ENCODE measurements around the gene KLRK1.

The KLRK1 gene

DNA sequence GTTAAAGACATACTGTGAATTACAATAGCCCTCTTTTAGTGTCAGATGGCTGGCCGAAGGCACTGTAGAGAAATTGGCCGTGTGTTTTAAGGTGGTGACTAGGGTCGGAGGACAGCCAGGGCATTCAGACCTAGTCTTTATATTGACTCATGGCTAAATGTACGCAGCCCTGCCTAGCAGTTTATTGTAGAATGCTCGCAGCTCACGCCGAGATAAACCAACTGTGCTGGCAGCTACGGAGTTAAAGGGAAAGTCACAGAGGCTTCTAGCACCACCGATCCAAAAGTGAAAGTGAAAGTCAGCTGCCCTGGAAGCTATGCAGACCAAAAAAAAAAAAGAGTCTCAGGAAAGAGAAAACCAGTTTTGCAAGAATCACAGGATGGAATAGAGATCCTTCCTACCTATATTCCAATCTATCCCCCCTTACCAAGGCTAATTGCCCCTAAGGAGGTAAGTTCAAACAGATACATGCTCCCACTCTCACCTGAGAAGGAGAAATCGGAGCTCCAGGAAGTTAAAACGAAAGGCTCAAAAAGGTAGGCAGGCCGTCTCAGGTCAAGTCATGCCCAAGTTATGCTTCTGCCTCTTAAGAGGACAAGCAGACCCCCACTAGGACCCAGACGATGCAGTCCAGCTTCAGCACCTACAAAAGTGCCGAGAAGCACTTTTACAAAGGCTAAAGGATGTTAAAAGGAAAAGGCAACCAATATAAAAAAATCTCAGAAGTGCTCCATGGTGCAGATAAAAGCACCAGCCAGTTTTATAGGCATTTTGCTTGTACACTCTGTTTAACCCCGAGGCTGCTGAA, 24.8 kb downstream of the KLRK1 start (continued):
- peak; percentile 10; the same call in 1 of the 2 replicates for TF ChIP-seq GFI1B (tag by site-specific recombination; IDR thresholded peaks at IDR 0.05)
- no peak for TF ChIP-seq ZNF19 (tag by site-specific recombination; IDR thresholded peaks at IDR 0.05; ENCODE audit: low read depth)
- TF ChIP-seq KLF10 (tag by site-specific recombination; IDR thresholded peaks at IDR 0.05) = peak; percentile 60
- peak; percentile 76 for TF ChIP-seq ZNF335 (tag by site-specific recombination; conservative IDR thresholded peaks at IDR 0.05)
- TF ChIP-seq, protein P1, sequence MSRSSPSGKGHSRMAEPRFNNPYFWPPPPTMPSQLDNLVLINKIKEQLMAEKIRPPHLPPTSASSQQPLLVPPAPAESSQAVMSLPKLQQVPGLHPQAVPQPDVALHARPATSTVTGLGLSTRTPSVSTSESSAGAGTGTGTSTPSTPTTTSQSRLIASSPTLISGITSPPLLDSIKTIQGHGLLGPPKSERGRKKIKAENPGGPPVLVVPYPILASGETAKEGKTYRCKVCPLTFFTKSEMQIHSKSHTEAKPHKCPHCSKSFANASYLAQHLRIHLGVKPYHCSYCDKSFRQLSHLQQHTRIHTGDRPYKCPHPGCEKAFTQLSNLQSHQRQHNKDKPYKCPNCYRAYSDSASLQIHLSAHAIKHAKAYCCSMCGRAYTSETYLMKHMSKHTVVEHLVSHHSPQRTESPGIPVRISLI (tag by site-specific recombination; IDR thresholded peaks at IDR 0.05) = peak; percentile 95
- TF ChIP-seq, protein P2, sequence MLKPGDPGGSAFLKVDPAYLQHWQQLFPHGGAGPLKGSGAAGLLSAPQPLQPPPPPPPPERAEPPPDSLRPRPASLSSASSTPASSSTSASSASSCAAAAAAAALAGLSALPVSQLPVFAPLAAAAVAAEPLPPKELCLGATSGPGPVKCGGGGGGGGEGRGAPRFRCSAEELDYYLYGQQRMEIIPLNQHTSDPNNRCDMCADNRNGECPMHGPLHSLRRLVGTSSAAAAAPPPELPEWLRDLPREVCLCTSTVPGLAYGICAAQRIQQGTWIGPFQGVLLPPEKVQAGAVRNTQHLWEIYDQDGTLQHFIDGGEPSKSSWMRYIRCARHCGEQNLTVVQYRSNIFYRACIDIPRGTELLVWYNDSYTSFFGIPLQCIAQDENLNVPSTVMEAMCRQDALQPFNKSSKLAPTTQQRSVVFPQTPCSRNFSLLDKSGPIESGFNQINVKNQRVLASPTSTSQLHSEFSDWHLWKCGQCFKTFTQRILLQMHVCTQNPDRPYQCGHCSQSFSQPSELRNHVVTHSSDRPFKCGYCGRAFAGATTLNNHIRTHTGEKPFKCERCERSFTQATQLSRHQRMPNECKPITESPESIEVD (tag by site-specific recombination; IDR thresholded peaks at IDR 0.05) = peak; percentile 65
- TF ChIP-seq ZNF394 (tag by site-specific recombination; IDR thresholded peaks at IDR 0.05; ENCODE audit: borderline replicate concordance) = 0 out of 2 replicates have a peak, but pooled peaks have one; percentile 25
- TF ChIP-seq ZNF585B (tag by site-specific recombination; IDR thresholded peaks at IDR 0.05) = no peak
- TF ChIP-seq ZNF792 (tag by site-specific recombination; IDR thresholded peaks at IDR 0.05) = no peak
- TF ChIP-seq, protein P3, sequence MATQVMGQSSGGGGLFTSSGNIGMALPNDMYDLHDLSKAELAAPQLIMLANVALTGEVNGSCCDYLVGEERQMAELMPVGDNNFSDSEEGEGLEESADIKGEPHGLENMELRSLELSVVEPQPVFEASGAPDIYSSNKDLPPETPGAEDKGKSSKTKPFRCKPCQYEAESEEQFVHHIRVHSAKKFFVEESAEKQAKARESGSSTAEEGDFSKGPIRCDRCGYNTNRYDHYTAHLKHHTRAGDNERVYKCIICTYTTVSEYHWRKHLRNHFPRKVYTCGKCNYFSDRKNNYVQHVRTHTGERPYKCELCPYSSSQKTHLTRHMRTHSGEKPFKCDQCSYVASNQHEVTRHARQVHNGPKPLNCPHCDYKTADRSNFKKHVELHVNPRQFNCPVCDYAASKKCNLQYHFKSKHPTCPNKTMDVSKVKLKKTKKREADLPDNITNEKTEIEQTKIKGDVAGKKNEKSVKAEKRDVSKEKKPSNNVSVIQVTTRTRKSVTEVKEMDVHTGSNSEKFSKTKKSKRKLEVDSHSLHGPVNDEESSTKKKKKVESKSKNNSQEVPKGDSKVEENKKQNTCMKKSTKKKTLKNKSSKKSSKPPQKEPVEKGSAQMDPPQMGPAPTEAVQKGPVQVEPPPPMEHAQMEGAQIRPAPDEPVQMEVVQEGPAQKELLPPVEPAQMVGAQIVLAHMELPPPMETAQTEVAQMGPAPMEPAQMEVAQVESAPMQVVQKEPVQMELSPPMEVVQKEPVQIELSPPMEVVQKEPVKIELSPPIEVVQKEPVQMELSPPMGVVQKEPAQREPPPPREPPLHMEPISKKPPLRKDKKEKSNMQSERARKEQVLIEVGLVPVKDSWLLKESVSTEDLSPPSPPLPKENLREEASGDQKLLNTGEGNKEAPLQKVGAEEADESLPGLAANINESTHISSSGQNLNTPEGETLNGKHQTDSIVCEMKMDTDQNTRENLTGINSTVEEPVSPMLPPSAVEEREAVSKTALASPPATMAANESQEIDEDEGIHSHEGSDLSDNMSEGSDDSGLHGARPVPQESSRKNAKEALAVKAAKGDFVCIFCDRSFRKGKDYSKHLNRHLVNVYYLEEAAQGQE (tag by site-specific recombination; IDR thresholded peaks at IDR 0.05) = 0 out of 2 replicates have a peak, but pooled peaks have one; percentile 36
- TF ChIP-seq ZNF366 (tag by site-specific recombination; conservative IDR thresholded peaks at IDR 0.05) = peak; percentile 43; the same call in 1 of the 2 replicates
- no peak for TF ChIP-seq ZNF623 (tag by site-specific recombination; IDR thresholded peaks at IDR 0.05)
- no peak for TF ChIP-seq ZFP41 (tag by site-specific recombination; IDR thresholded peaks at IDR 0.05; ENCODE audit: borderline replicate concordance)
- TF ChIP-seq ZNF76 (tag by site-specific recombination; IDR thresholded peaks at IDR 0.05; ENCODE audit: borderline replicate concordance, low read depth) = no peak
- TF ChIP-seq ZNF785 (tag by site-specific recombination; IDR thresholded peaks at IDR 0.05) = no peak
- no peak for TF ChIP-seq ZNF530 (tag by site-specific recombination; IDR thresholded peaks at IDR 0.05; ENCODE audit: low read depth)

DNA sequence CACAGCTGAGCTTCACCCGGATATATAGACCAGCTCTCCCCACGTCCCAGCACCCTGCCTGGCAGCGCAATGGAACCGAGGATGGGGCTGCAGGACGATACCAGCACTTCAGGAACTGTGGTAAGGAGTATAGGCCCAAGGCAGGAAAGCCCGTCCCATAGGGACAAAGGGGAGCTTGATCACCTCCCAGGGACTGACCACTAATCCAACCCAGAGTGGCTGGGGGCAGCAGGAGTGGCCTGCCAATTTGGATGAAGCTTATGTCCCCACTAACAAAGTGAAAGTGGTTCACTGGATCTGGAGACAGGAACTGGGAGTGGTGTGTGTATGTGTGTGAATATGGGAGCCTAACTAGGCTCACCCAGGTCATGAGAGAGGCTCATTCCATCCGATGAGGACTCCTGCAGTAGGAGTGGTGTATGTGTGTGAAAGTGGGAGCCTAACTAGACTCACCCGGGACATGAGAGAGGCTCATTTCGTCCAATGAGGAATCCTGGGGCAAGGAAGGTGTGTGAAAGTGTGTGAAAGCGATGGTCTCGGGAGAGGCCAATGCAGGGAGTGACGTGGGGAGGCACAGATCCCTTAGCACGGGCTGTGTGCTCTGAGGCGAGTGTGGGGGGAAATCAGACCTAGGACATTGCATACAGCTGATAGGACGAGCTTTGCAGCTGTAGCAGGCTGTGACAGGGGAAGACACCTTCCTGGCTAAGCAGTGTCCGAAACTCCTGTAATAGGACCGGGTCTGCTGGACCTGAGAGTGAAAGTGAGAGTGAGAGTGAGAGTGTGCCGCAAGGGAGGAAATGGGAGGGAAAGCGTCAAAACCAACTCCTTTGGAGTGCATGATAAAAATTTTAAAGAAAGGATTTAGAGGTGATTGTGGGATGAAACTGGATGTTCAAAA, 25.7 kb downstream of the KLRK1 start:
- Histone ChIP-seq H3K9me3 (ENCODE audit: control insufficient read depth, insufficient read depth, low read depth, low read length) (no peaks in the 10 kb centered on the region), H3K27ac (ENCODE audit: extremely low read depth, low read depth, low read length) (peak overlapping the region; percentile 95), H3K36me3 (ENCODE audit: control insufficient read depth in 2 of 2, insufficient read depth in 1 of 2, low read length in 2 of 2) (no peaks in the 10 kb centered on the region), H3K4me1 (ENCODE audit: control insufficient read depth, insufficient read depth, low read length) (peaks cover 20% of the 10 kb centered on the region), H3K4me3 (ENCODE audit: low read depth, low read length) (peak overlapping the region; percentile 74)
- CTCF ChIA-PET = interaction anchor here (0.5 to 1.0 kb wide), 3 partner anchors 14 to 136 kb away, joined by 3 to 4 read pairs (median 3); no protein-coding TSS in a partner anchor
- POLR2A ChIA-PET = interaction anchor here (1.5 to 2.7 kb wide), 2 partner anchors 28 to 353 kb away, joined by 4 to 12 read pairs; no protein-coding TSS in a partner anchor
- TF ChIP-seq TRIM28 (IDR thresholded peaks at IDR 0.05; ENCODE audit: borderline replicate concordance, low read length) (peak; percentile 58; the same call in 1 of the 2 replicates), ZNF335 (tag by site-specific recombination; conservative IDR thresholded peaks at IDR 0.05) (peak; percentile 47; the same call in 1 of the 2 replicates), GLIS2 (tag by site-specific recombination; IDR thresholded peaks at IDR 0.05) (peak; percentile 72), SCRT2 (tag by site-specific recombination; IDR thresholded peaks at IDR 0.05) (no peak; the same call in 1 of the 2 replicates), ZNF558 (tag by site-specific recombination; IDR thresholded peaks at IDR 0.05) (no peak), ZXDB (tag by site-specific recombination; IDR thresholded peaks at IDR 0.05) (peak; percentile 90), KLF9 (tag by site-specific recombination; IDR thresholded peaks at IDR 0.05; ENCODE audit: low read depth) (peak; percentile 23; the same call in 1 of the 2 replicates), ZNF114 (tag by site-specific recombination; IDR thresholded peaks at IDR 0.05) (no peak), KLF1 (tag by site-specific recombination; IDR thresholded peaks at IDR 0.05) (no peak), ZNF16 (tag by site-specific recombination; IDR thresholded peaks at IDR 0.05; ENCODE audit: low read depth) (peak; percentile 54), ZBTB48 (tag by site-specific recombination; IDR thresholded peaks at IDR 0.05) (peak; percentile 99)
- TF ChIP-seq, protein P4, sequence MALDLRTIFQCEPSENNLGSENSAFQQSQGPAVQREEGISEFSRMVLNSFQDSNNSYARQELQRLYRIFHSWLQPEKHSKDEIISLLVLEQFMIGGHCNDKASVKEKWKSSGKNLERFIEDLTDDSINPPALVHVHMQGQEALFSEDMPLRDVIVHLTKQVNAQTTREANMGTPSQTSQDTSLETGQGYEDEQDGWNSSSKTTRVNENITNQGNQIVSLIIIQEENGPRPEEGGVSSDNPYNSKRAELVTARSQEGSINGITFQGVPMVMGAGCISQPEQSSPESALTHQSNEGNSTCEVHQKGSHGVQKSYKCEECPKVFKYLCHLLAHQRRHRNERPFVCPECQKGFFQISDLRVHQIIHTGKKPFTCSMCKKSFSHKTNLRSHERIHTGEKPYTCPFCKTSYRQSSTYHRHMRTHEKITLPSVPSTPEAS (tag by site-specific recombination; IDR thresholded peaks at IDR 0.05) = no peak

Data from HEK293 (cell line).